ENCODE measurements around the gene FOXD4L5.
"Not testable (repeated sequence)": the region's sequence is repeated elsewhere in the genome, so short reads cannot be mapped to it uniquely, and the experiment has no call there.

Gene FOXD4L5

GRCh38 chr9:65285109-65285508 lies at the start of gene FOXD4L5:
Gene FOXD4L5 (minus strand): TSS chr9:65285209. CDS start chr9:65284377, 832 bp downstream.
- not testable (repeated sequence) for H3K27ac ChIP-seq (ENCODE audit: low read depth, low read length); H3K4me3 ChIP-seq (ENCODE audit: low read depth in 1 of 2, low read length in 2 of 2); H3K36me3 ChIP-seq (ENCODE audit: insufficient read depth, low read length); H3K9me3 ChIP-seq (ENCODE audit: low read length); H3K4me1 ChIP-seq (ENCODE audit: insufficient read depth, low read length); H3K9ac ChIP-seq (ENCODE audit: low read length); H3K27me3 ChIP-seq (ENCODE audit: control insufficient read depth in 1 of 2, insufficient read depth in 2 of 2, low read length in 2 of 2)

- H3K9ac ChIP-seq (ENCODE audit: low read length); H3K27ac ChIP-seq (ENCODE audit: low read depth, low read length); H3K36me3 ChIP-seq (ENCODE audit: insufficient read depth, low read length); H3K4me1 ChIP-seq (ENCODE audit: insufficient read depth, low read length); H3K4me3 ChIP-seq (ENCODE audit: low read depth in 1 of 2, low read length in 2 of 2); H3K27me3 ChIP-seq (ENCODE audit: control insufficient read depth in 1 of 2, insufficient read depth in 2 of 2, low read length in 2 of 2); H3K9me3 ChIP-seq (ENCODE audit: low read length): not testable (repeated sequence)
Observed at GRCh38 chr9:65283943-65284342, 1.1 kb downstream of the FOXD4L5 start.

- not testable (repeated sequence) for H3K9ac ChIP-seq (ENCODE audit: low read length); H3K27me3 ChIP-seq (ENCODE audit: control insufficient read depth in 1 of 2, insufficient read depth in 2 of 2, low read length in 2 of 2); H3K9me3 ChIP-seq (ENCODE audit: low read length); H3K27ac ChIP-seq (ENCODE audit: low read depth, low read length); H3K4me1 ChIP-seq (ENCODE audit: insufficient read depth, low read length); H3K4me3 ChIP-seq (ENCODE audit: low read depth in 1 of 2, low read length in 2 of 2); H3K36me3 ChIP-seq (ENCODE audit: insufficient read depth, low read length)
Observed at GRCh38 chr9:65282976-65283375, 2.0 kb downstream of the FOXD4L5 start.
